Stimulated activated CD8-positive, alpha-beta memory T cell treated with anti-CD3 and anti-CD28 coated beads, Interleukin-15, amount 100 ng/mL, for 48 hours (primary cell): ENCODE data around the gene PRDM16.

Source experiments
- DNase-seq, 2 donors: peaks; one replicate each; pipeline ENCODE4 v3.0.0-alpha.2; 2020; ENCODE audit warnings: low read depth in 2 of 2

PRDM16 gene

DNA sequence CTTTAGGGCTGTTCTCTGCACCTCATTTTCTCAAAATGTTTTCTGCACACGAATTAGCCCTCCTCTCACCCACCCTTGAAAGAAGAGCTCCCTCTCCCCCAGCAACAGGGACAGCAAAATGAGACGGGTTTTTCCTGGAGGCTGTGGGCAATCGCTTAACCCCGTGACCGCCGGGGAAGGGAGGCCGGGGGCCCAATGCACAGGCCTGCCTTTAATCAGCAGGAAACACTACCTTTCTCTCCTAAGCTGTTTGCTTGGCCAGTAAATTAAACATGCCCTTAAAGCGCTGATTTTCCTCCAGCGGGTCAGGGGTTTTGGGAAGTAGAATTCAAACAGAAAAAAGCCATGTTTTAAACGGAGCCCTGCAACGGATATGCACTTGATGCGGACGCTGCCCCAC lies 114.4 kb downstream of the PRDM16 start:
- DNase-seq, result no peak

DNA sequence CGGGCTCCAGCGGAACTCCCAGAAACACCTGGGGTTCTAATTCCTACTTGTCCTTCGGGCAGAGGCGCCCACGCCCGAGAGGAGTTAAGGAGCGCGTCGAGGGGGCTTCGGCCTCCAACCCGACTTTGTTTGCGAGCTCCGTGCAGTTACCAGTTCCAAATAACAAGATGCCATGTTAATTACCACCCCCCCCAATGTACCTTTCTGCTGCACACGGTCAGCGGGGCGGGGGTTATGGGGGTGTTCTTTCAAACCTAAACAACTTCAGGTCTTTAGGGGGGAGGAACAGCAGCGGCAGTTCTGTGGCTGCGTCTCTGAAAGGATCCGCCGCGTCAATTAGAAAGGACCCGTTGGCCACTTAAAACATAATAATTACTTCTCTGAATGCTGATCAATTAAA lies 114.8 kb downstream of the PRDM16 start:
- no peak for DNase-seq

DNA sequence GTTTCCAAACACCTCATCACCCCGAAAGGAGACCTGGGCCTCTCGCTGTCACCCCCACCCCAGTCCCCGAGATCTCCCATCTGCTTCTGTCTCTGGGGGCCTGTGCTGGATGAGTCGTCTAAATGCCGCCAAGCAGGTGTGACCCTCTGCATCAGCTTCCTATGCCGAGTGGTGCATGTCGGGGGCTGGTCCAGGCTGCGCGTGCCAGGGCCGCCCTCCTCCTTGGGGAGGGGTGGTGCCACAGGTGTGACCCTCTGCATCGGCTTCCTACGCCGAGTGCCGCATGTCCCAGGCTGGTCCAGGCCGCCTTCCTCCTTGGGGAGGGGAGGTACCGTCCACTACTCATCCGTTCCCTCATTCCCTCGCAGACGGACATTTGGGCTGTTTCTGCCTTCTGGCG lies 115.7 kb downstream of the PRDM16 start:
- DNase-seq, result no peak

DNA sequence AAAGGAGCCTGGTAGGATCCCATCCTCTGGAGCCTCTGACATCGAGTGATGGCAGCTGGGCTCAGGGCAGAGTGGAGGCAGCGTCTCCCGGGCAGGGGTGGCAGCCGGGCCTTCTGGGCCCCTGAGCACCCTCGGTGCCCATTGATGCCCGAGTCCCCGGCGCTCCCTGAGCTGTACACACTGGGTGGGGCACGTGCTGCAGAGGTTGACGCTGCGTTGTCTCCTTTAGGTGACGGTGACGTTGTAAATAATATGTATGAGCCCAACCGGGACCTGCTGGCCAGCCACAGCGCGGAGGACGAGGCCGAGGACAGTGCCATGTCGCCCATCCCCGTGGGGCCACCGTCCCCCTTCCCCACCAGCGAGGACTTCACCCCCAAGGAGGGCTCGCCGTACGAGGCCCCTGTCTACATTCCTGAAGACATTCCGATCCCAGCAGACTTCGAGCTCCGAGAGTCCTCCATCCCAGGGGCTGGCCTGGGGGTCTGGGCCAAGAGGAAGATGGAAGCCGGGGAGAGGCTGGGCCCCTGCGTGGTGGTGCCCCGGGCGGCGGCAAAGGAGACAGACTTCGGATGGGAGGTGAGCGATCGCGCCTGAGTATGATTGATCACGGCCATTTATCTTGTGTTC lies 117.0 kb downstream of the PRDM16 start:
- no peak for DNase-seq

DNA sequence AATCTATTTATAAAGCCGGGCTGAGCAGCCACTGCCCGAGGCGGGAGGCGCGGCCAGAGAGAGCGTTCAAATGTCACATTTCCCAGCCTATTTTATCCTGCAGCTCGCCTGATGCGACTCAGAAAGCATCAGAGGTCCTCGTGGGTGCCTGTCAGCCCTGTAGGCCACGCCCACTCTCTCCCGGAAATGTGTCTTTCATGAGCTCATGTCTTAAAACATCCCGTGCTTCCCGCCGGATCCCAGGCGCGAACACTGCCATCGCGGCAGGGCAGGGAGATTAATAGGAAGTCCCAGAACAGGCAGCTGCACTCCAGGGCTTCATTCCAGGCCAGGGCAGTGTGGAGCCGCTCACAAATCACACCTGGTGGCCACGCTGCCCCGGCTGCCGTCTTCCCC lies 117.5 kb downstream of the PRDM16 start:
- DNase-seq, result no peak

DNA sequence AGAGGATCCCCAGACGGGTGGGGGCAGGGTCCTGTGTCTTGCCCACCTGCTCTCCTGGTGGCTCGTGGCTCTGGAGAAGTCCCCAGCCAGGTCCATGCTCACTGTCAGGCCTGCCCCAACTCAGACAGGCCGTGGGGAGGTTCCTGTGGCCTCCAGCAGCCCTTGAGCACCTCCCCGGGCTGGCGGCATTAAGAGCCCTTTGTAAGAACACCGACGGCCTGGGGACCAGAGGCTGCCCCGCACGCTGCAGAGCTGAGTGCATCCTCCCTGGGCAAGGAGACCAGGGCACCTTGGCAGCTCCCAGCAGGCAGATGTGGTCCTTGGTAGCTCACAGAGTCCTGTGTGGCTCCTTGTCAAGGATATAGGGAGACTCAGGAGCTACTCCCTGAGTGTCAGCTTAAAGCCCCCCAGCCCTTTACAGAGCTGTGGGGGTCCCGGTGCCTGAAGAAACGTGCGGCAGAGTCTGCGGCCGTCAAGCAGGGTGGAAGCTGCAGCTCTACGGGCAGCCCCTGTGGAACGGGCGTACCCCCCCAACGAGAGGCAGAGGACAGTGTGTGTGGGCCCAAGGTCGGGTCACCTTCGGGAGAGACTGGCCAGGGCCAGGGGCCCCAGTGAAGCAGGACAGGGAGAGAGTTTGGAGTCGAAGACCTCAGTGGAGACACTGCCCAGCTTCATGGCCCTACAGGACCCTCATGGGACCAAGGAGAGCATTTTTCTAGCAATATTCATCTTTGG lies 118.6 kb downstream of the PRDM16 start:
- no peak for DNase-seq

DNA sequence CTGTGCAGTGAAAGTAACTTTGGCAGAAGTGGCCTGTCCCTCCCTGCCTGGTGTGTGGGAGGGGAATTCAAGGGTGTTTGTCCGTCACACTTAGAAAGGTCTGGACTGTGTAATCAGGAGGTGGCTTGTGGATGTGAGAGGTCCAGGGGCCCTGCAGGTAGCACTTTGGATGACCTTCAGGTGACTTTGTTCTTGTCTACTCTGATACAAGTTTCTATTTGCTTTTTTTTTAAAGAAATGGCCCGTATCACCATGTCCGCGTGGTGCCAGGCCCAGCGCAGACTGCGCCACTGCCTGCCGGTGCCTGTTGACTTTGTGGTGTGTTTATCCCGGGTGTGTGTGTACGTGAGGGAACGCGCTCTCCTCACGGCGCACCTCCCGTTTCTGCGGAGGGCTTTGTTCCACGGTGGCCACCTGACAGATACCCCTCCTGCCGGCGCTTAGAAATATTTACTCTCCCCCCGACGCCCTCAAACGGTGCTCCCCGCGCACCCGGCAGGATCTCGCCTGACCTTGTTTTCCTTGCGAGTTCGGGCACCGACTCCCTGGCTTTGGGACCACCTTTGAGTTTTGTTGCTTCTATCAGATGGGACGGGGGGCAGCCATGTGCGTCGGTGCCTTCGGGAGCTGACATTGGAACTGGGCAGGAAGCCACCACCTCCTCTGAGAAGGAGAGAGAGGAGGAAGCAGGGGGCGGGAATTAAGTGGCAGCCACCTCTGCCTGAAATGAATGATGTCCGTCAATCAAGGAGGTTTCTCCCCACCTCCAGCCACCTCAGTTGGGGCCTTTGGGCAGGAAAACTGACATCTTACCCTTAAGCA lies 119.4 kb downstream of the PRDM16 start:
- DNase-seq, result no peak

DNA sequence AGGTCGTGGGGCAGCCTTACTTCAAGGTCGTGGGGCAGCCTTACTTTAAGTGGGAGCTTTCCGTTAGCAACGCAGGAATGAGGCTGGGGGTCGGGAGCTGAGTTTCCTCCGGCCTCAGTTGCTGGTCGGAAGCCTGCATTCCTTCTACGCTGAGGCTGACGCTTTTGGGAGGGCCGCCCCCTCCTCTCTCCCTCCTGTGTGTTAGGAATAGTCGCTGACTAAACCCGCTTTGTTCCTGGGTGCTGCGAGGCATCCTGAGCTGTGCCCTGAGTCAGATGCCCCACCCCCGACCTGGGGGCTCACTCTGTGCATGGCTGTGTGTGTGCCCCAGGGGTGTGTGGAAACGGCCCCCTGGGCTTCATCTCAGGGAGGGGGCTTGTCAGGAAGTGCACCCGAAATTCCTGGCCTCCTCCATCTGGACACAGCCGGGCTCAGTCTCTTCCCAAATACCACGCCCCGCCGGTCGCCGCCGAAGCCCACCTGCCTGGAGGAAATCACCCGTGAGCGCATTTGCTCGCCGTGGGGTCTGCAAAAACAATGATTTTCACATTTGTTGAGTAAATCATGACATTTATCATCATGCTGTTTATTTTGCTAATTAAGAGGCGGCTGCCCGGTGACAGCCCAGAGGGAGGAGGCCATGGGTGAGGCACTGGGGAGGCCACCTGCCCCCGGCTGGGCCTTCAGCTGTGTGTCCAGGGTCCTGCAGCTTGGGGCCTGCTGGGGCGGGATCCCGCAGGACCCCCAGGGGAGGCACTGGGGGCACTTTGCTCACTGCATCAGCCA lies 121.4 kb downstream of the PRDM16 start:
- DNase-seq, result no peak

DNA sequence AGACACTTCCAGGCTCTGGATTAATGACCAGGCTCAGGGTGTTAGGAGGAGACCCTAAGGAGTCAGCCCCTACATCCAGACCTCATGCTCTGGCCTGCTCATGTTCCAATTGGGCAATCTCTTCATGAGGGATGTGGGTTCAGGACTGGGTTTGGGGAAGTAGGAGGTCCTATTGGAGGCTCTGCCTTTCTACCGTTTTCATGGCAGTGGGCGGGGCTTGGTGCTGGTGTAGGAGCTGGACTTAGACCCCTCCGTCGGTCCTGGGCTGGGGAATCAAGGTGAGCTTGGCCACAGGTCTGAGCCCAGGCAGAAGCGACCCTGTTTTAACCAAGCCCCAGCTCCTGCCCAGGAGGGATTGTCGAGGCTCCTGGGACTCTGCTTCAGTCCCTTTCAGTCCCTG lies 123.4 kb downstream of the PRDM16 start:
- no peak for DNase-seq

DNA sequence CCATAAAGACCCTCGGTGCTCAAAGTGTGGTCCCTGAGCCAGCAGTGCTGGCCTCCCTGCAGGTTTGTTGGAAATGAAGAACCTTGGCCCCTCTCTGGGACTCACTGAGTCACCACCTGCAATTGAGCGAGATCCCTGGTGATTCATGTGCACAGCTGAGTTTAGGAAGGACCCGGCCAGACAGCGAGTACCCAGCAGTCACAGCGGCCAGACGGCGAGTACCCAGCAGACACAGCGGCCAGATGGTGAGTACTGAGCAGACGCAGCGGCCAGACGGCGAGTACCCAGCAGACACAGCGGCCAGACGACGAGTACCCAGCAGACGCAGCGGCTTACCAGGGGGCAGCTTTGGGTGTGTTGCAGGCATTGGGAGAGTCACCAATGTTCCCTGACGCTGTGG lies 123.8 kb downstream of the PRDM16 start:
- no peak for DNase-seq

DNA sequence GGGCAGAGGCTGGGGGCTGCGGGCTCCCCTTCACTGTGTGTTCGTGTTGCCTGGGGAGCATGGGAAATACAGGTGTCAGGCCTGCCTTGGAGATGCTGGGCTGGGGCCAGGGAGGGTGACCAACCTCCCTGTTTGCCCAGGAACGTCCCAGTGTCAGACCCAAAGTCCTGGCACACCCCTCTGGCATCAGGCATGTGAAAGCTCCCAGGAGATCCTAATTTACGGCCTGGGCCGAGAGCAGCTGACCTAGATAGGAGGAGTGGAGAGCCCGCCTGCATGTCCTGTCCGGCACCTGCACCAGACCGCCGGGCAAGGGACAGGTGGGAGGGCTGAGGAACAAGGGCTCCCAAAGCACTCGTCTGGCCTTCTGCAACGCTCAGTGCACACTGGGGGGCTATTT lies 124.8 kb downstream of the PRDM16 start:
- no peak for DNase-seq

DNA sequence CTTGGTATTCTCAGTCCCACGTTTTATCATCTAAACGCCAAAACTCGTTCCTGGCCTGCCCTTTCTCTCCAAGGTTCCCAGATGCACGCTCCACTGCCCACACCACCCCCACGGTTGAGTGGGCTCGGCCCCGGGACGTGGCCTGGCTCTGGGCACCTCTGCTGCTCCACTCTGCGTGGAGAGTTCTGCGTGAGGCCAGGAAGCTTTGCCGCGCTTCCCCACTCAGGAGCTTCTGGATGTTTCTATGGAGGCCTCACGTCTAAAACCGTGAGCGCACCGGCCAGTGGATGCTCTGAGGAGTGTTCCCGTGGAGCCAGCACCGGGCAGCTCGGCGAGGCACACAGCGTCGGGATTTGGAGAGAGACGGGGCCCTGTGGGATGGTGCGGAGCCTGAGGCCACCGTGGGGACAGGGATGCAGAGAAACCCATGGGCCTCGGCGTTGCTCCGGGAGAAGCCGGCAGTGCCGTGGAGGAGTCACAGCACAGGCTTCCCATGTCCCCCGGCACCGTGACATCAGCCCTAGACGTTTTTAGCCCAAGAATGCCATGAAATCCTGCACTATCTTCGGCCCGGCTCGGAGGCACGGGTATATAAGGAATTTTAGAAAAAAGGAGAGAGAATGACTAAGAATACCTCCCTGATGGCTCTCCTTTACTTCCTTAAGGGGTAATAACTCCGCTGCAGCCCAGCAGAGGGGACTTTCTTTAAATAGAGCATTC lies 125.9 kb downstream of the PRDM16 start:
- no peak for DNase-seq

DNA sequence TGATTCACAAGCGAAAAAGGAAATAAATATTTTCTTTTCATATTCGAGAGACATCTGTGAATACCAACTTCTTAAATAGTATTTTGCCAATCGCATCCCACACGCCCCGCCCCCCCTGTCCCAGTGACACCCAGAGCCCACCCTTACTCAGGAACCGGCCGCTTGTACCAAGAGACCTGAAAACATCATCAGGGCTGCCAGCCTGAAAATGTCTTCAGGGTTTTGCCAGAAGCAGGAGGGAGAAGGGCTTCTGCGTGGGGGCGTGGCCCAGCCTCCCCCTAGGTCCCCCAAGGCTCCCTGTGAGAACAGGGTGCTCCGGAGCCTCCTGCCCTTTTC lies 126.4 kb downstream of the PRDM16 start:
- no peak for DNase-seq

DNA sequence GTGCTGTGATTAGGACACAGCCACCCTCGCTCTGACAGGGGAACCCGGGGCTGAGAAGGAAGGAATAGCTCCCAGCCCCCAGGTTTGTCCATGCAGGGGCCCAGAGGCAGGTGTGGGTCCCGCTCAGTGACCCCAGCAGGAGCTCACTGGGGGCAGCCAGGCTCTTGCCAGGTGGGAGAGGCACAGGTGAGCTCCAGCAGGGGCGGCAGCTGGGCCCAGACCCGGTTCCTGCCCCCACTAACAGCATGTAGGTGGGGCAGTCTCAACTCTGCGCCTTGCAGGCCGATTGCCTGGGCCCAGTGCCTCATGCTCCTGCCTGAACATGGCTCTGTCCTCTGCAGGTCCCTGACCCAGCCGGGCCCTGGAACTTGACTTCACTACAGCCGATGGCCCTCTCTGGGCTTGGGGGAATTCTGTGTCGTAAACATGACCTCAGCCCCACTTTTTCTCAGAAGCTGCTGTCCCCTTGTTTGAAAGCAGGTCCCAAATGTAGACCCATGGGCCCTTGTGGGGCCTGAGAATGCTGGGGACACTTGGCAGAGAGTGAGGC lies 127.0 kb downstream of the PRDM16 start:
- no peak for DNase-seq

DNA sequence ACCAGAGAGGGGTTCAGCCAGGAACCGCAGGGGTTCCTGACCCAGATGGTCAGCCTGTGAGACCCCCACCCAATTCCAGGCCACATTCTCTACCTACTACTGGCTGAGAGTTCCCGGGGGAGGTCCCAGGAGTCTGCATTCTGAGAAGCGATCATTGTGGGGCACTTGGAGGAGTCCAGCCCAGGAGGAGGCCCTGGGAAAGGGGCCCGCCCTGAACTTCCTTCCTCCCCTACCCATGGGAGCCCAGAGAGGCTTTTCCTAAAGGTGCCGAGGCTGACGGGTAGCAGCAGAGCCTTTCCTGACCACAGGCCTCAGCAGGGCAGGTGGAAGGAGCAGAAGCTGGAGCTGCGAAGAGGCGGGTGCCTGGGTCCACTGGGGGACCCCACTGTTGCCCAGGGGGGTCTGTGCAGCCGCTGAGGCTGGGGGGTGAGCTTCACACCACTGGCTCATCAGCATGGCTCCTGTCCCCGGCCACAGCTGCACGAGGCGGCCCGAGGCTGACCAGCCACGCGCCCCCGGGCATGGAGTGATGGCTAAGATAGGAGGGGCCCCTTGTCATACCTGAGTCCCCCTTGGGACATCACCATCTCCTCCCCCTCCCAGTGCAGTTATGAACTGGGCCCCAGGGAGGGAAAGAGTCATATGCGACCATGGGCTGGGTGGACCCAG lies 127.7 kb downstream of the PRDM16 start:
- DNase-seq, result no peak

DNA sequence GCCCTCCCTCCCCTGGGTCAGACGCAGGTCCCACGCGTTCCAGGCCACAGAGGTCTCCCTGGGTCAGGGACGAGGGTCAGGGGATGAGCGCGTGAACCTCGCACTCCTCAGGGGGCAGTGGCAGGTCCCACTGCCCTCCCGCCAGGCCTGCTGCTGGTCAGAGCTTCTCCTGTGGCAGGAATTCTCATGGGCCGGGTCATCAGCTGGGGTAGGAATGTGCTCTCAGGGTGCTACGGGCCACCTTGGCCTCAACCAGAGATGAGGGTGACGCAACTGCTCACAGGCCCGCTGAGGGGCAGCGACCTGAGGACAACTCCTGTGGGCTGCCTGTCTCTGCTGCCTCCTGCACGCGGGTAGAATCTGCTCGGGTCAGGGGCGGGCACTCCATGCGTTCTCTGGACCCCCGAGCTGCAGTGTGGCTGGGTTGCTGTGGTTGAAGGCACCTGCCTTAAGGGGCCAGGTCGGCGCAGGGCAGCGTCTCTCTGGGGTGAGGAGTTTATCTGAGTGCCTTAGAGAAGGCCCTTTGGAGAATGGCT lies 128.8 kb downstream of the PRDM16 start:
- no peak for DNase-seq

DNA sequence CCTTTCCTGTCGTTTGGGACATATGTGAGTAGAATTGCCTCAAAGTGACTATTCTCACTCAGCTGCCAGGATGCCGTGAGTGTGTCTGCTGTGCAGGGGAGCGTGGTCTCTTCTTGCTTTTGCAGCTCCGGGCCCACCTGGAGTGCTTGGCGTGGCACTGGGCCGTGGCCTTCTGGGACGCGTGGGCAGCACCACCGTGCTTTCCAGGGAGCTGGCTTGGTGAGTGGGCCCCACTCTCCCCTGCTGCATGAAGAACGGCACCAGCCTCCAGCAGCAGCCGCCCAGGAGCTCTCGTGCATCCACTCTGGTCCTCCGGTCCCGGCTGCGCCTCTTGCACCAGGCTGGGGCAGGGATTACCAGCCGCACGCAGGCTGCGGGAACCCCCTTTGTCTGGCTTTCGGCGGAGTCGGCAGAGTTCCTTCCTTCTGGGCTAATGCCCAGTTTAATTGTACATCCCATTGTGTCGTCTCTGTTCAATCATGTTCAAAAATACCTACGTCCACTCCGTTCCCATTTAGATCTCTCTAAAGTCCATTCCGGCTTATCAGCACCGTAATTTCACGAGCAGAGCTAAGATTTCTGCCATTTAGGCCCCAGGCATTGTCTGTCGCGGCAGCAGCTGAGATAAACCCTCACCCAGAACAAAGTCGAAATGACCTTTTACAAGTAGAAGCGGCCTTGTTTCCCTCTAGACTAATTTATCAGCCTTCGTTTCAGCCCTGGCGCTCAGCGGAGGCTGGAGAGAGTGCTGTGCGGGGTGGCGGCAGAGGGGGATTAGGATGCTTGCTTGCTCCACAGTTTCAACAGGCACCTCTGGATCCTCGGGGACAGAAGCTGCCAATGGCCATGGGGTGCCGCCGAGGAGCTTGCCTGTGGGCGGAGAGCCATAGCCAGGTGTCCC lies 129.6 kb downstream of the PRDM16 start:
- DNase-seq, result no peak

DNA sequence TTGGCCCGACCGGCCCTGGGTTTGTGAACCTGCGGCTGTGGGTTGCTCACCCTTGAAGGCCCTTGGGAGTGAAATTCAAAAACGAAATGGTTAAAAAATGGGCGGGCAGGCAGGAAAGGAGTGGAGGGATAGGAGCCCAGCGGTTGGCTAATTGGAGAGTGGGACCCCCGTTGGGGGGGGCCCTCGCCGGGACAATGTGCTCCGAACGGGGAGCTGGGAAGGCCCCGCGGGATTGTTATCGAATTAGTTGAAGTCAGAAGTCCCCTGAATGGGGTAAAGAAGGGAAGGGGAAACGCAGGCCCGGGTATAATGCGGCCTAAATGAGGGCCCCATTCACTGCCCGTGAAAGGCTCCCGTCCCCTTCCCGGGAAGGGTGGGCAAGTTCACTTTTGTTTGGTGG lies 135.7 kb downstream of the PRDM16 start:
- DNase-seq, result no peak

DNA sequence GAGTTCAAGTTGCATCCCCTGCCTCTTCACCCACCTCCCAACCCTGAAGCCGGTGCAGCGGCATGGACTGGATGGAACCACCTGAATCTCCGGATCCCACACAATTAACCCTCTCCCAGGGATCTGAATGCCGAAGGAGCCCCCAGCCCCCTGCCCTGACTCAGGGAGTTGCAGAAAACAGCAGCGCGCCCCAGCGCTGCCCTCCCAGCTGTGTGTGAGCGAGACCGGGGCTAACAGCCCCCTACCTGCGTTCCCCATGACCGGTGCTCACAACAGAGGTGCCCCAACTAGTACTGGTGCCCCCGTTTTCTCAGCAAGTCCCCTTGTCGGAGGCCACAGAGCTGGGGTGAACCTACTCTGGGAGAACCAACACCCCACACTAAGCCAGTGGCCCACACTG lies 136.8 kb downstream of the PRDM16 start:
- no peak for DNase-seq
